ELR (cell line): ENCODE data around the gene OGA.

Experiments used
- DNase-seq: peaks from one replicate; pipeline ENCODE4 v3.0.0-alpha.2; 2015; ENCODE audit warnings: low read depth

OGA gene

GRCh38 chr10:101775273-101776160, 42.7 kb downstream of the OGA start, which contains the start of gene FGF8:
Gene FGF8, minus strand, starts transcription at chr10:101776114. Its CDS starts 214 bp downstream, at chr10:101775900.
- DNase-seq: no peak

DNA sequence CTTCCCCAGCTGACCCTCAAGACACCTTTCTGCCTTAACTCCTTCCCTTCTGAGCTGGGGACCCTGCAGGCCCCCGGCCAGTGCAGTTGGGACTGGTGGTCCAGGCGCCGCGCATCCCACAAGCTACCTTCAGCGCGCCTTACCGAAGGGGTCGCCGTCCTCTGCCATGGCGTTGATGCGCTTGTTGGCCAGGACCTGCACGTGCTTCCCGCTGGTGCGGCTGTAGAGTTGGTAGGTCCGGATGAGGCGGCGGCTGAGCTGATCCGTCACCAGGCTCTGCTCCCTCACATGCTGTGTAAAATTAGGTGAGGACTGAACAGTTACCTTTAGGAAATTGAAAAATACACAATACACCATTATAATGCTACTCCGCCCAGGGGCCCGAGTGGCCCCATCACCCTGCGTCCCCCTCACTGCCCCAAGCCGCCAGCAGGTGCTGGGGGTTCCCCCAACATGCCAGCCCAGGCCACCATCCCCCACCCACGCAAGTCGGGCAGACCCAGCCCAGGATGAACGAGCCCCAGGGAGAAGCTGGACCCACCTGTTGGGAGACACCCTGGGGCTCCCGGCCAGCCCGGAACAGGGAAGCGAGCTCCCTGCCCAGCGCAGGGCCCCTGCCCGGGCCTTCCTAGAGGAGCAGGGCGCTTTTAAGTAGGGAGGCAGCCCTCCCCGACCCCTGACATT, 43.5 kb downstream of the OGA start:
- DNase-seq: no peak

DNA sequence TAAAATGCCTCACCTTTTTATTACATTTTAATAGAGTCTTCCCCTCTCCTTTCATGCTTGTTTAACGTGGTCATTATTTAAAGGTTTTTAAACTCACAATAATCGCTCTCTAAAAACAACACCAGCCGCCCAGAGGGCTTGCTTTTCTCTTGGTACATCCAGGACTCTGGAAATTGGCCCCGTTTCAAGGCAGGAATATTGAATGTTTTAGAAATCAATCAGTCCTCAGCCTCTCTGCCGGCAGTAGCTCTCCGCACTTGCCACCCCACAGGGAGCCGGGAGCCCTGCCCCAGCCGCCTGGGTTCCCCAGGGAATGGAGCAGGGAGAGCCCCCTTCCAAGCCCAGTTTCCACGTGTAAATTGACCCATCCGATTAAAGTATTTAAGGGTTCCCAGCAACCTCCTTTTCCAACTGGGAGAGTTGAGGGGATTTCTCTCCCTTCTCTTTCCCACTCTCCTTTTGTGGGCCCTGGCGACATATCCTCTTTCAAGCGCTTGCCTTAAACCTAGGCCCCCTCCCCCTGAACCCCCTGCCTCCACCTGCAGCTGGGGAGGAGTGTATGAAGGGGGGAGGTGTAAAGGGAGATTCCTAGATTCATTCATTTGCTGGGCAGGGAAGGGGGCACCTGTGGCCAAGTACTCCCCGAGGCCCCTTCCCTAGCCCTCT, 44.2 kb downstream of the OGA start:
- DNase-seq: no peak

- no peak for DNase-seq
These were observed 45.1 kb downstream of the OGA start for GRCh38 chr10:101772895-101773761.

- no peak for DNase-seq
These were observed 46.0 kb downstream of the OGA start for GRCh38 chr10:101772017-101772894.

DNA sequence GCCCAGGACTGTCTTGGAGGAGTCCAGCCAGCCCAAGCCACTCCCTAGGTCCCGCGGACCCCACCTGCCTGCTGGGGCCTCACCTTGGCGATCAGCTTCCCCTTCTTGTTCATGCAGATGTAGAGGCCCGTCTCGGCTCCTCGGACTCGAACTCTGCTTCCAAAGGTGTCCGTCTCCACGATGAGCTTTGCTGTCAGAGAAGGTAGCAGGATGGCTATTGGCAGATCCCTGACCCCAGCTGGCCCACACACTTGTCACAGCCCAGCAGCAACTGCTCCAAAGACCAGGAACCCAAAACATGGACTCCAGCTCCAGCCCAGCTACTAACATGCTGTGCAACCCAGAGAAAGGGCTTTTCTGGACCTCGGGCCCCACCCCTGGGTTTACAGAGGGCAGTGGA, 46.9 kb downstream of the OGA start:
- DNase-seq: no peak

GRCh38 chr10:101770331-101771215, 47.7 kb downstream of the OGA start:
- DNase-seq: no peak

- no peak for DNase-seq
These were observed 48.6 kb downstream of the OGA start for GRCh38 chr10:101769541-101770180.

DNA sequence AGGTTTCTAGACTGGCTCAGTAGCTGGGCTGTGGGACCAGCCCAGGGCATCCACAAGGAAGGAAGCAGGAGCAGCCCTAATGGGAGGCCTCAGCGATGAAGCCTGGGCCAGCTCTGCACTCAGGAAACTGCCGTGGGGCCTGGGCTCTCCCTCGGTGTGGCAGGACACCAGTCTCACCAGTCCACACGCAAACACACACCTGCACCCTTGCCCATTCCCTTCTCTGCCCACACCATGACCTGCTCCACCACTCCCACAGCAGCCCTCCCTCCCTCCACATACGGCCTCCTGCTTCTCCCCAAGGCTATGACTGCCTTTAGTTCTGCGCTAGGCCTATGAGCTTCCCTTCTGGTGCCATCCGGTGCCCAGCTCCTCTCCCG, 49.5 kb downstream of the OGA start:
- DNase-seq: no peak

DNA sequence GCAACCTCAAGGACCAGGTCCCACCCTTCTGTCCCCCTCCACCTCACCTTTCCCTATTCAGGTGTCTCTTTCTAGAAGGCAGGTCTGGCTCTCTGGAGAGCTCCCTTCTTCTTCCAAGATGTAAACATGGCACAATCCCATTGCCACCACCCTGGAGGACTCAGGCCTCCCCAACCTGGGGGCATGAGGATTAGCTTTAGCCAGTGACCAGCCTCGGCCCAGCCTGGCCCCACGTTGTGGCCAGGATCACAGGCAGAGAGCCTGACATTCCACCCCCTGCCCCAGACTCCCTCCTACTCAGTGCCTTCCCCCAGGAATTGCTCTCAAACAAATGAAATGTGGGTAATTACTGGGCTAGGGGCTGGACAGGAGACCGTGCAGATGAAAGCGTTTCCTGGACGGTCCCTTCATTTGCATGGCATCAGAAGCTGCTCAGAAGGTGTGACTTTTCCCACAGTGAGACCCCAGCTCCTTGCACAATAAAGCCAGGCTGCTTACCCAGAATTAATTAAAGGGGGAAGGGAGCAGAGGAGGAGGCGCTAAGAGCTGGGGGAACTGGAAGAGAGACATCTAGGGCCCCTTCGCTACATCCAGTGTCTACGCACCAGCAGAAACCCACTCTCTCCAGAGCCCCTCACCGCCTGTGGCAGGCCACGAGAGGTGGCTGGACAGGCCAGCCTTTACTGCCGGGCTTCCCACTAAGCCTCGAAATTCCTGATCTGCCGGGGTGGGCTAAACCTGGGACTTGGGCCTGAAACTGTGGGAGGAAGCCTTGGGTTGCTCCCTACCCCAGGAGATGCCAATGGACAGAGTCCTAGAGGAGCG, 50.1 kb downstream of the OGA start:
- DNase-seq: no peak

DNA sequence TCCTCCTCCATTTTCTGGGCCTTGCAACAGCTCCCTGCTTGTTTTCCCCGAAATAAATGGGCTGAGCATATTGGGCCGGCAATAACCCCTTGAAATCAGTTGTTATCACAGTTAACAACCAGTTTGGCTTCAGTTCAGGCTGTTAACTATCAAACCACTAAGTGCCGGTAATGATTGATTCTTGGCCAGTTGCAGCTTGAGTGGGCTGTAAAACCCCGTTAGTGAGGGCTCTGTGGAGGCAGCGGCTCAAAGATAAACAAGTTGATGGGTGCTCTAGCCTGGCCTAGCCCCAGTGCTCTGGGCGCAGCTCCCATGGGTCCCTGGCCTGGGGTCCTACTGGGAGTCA, 50.7 kb downstream of the OGA start:
- no peak for DNase-seq

DNA sequence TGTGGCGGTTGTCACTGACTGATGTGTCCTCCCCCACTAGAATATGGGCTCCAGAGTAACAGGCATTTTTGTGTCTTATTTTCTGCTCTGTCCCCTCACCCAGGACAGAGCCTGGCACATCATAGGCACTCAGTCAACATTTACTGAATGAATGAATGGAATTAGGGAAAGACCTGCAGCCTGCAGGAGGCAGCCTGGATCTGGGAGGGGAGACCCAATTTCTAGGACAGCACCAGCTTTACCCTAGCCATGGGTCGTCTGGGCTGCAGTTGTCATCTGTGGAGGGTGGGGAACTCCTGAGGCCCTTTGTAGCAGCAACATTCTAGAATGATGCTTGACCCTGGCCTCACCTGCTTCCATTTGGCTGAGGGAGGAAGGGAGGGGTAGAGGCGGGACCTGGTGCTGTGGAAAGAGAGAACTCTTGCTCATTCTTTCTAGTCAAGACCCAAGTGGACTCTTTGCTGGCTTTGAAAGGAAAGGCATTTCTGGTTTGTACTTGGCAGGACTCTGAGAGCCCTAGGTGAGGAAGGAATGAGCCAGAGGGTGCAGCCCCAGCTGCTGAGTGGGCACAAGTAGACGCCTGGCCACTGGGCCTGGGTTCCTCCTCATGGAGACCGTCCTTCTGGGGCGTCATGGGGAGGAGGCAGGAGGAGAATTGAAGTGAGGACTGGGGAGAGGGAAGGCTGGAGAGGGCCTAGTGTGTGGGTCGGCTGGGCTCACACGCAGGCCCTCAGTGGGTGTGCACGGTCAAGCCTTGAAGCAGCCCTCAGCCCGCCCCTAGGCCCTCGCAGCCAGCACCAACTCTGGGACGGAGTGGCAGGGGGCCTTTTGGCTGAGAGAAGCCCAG, 51.3 kb downstream of the OGA start:
- DNase-seq: no peak

GRCh38 chr10:101766306-101766705, 51.9 kb downstream of the OGA start:
- no peak for DNase-seq

- DNase-seq: no peak
These were observed 55.0 kb downstream of the OGA start for GRCh38 chr10:101763141-101763846.

GRCh38 chr10:101762736-101763135, 55.5 kb downstream of the OGA start:
- DNase-seq: no peak

DNA sequence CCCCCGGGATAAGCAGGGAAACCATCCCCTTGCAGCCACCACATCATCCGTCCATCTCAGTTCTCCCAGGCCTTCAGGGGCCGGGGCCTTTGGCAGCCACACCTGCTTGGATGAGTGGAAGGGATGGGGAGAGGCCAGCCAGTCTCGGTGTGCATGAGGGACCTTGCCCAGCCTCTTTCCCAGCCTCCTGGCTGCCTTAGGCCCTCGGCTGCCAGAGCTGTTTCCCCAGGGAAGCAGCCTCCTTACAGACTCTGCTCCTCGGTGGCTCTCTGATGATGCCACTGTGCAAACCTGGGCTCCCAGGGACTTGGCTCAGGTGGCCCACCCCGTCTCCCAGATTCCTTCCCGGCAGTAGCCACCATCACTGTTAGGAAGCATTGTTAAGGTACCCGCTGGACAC, 57.0 kb downstream of the OGA start:
- no peak for DNase-seq

GRCh38 chr10:101760510-101760909, 57.7 kb downstream of the OGA start:
- DNase-seq: no peak
